ENCODE data around the gene PPIP5K1.
"Not testable (repeated sequence)": the region's sequence is repeated elsewhere in the genome, so short reads cannot be mapped to it uniquely, and the experiment has no call there.

DNA sequence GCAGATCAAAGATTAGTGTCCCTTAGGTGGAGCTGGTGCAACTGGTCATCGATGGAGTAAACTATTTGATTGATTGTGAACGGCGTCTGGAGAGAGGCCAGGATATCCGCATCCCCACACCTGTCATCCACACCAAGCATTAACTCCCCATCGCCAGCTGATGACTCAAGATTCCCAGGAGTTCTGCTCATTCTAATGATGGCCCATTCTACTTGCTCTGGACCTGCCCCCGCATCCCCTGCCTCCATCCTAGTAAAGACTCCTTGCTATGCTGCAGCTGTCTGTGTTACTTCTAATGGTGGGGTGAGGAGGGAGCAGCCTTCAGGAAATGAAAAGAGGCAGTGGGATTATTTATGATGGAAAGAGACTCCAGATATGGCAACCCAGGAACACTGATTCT lies 9.1 kb upstream of the PPIP5K1 start:
- TF ChIP-seq EZH2 (IDR thresholded peaks at IDR 0.05; ENCODE audit: low read length); CTCF (optimal IDR thresholded peaks at IDR 0.05 in 1 of 3, IDR thresholded peaks at IDR 0.05 in 1 of 3, conservative IDR thresholded peaks at IDR 0.05 in 1 of 3; ENCODE audit: extremely low read depth in 1 of 3, insufficient read depth in 2 of 3, low read length in 3 of 3): not testable (repeated sequence)
